Measurements from ENCODE around the gene C9orf40.

DNA sequence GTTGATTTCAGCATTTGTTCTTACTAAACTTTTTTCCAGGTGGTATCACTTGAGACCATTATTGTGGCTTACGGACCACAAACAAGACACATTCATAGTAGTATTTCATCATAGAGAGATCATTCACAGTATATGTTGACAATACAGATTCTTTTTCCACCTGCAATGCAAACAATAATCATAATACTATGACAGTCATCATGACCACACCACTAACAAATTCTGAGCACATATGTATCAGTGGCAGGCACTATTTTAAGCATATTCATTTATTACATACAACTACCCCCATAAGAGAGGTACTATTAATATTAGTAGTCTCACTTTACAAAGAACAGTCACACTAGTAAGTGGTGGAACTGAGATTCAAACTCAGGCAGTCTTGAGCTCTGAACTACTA, 31.0 kb upstream of the C9orf40 start:
- TF ChIP-seq TAF1 (IDR thresholded peaks at IDR 0.05; ENCODE audit: low read depth, low read length) (no peak), POLR2AphosphoS5 (IDR thresholded peaks at IDR 0.05; ENCODE audit: low read depth, low read length) (no peak), SPI1 (IDR thresholded peaks at IDR 0.05; ENCODE audit: low read depth, low read length) (no peak)

Measured in GM12891 (cell line).